ENCODE data around the gene DEAF1. TPM values are rescaled to one million over a fixed set of nuclear protein-coding genes. Genes with fewer than 3 reads are reported as not detected.
A peak's percentile ranks its signal among the peaks of the same experiment; 100 is the strongest.

Gene DEAF1
- total RNA-seq, 1 donor from 2014 or later = 48.9 TPM

- no peak overlapping the region for H3K4me2 ChIP-seq (ENCODE audit: low read length)
- Mint-ChIP-seq H3K4me3 (ENCODE audit: unreplicated experiment) (no peak overlapping the region), H3K36me3 (ENCODE audit: low read depth, unreplicated experiment) (peaks cover 8% of the 10 kb centered on the region), H3K27ac (ENCODE audit: unreplicated experiment) (peak overlapping the region; percentile 41), H3K27me3 (ENCODE audit: low read depth, unreplicated experiment) (no peaks in the 10 kb centered on the region), H3K4me1 (ENCODE audit: low read depth, unreplicated experiment) (no peaks in the 10 kb centered on the region), H3K9me3 (ENCODE audit: unreplicated experiment) (no peaks in the 10 kb centered on the region)
- H3K9ac ChIP-seq (ENCODE audit: low read length) = no peak overlapping the region
- no peak overlapping the region for H3K27ac ChIP-seq (ENCODE audit: low read depth, low read length)
- no peak for TF ChIP-seq EZH2 (IDR thresholded peaks at IDR 0.05; ENCODE audit: insufficient read depth, low read length)
- no peak for TF ChIP-seq CTCF (IDR thresholded peaks at IDR 0.05; ENCODE audit: insufficient read depth, low read depth, low read length)
- DNase-seq (ENCODE audit: low read depth) (no peak), FAIRE-seq (no peak)
- peaks cover 5% of the 10 kb centered on the region for H3K36me3 ChIP-seq (ENCODE audit: insufficient read depth, low read length)
- H3K4me1 ChIP-seq (ENCODE audit: insufficient read depth, low read length) = peaks cover 4% of the 10 kb centered on the region
- H4K20me1 ChIP-seq (ENCODE audit: insufficient read depth, low read length) = peaks cover 14% of the 10 kb centered on the region
- no peaks in the 10 kb centered on the region for H3K9me3 ChIP-seq (ENCODE audit: insufficient read depth, low read depth, low read length)
- no peak overlapping the region for H3K4me3 ChIP-seq (ENCODE audit: insufficient read depth, low read depth, low read length)
- no peaks in the 10 kb centered on the region for H3K79me2 ChIP-seq (ENCODE audit: insufficient read depth, low read length)
- H2AFZ ChIP-seq (ENCODE audit: low read depth, low read length) = no peak overlapping the region
- no peaks in the 10 kb centered on the region for H3K27me3 ChIP-seq (ENCODE audit: insufficient read depth, low read length)
Observed at GRCh38 chr11:645536-645935, 49.5 kb downstream of the DEAF1 start.

- H3K9me3 Mint-ChIP-seq (ENCODE audit: unreplicated experiment) = no peaks in the 10 kb centered on the region
- DNase-seq (ENCODE audit: low read depth) (no peak), FAIRE-seq (no peak)
- Histone ChIP-seq H4K20me1 (ENCODE audit: insufficient read depth, low read length) (peaks cover 17% of the 10 kb centered on the region), H3K4me1 (ENCODE audit: insufficient read depth, low read length) (peaks cover 6% of the 10 kb centered on the region), H3K79me2 (ENCODE audit: insufficient read depth, low read length) (no peaks in the 10 kb centered on the region), H3K4me3 (ENCODE audit: insufficient read depth, low read depth, low read length) (no peak overlapping the region), H3K27me3 (ENCODE audit: insufficient read depth, low read length) (no peaks in the 10 kb centered on the region), H3K9me3 (ENCODE audit: insufficient read depth, low read depth, low read length) (no peaks in the 10 kb centered on the region), H2AFZ (ENCODE audit: low read depth, low read length) (no peak overlapping the region), H3K36me3 (ENCODE audit: insufficient read depth, low read length) (no peaks in the 10 kb centered on the region), H3K9ac (ENCODE audit: low read length) (no peak overlapping the region), H3K27ac (ENCODE audit: low read depth, low read length) (no peak overlapping the region), H3K4me2 (ENCODE audit: low read length) (no peak overlapping the region)
- no peak for TF ChIP-seq CTCF (IDR thresholded peaks at IDR 0.05; ENCODE audit: insufficient read depth, low read depth, low read length)
- H3K27me3 Mint-ChIP-seq (ENCODE audit: low read depth, unreplicated experiment) = no peaks in the 10 kb centered on the region
- H3K36me3 Mint-ChIP-seq (ENCODE audit: low read depth, unreplicated experiment) = peaks cover 6% of the 10 kb centered on the region
- no peaks in the 10 kb centered on the region for H3K4me1 Mint-ChIP-seq (ENCODE audit: low read depth, unreplicated experiment)
- no peak overlapping the region for H3K27ac Mint-ChIP-seq (ENCODE audit: unreplicated experiment)
- H3K4me3 Mint-ChIP-seq (ENCODE audit: unreplicated experiment) = no peak overlapping the region
Observed at GRCh38 chr11:643849-644738, 50.9 kb downstream of the DEAF1 start.

GRCh38 chr11:643366-643765 is 51.7 kb downstream of the DEAF1 start:
- Histone ChIP-seq H3K27me3 (ENCODE audit: insufficient read depth, low read length) (peaks cover 2% of the 10 kb centered on the region), H3K4me2 (ENCODE audit: low read length) (no peak overlapping the region), H3K36me3 (ENCODE audit: insufficient read depth, low read length) (no peaks in the 10 kb centered on the region), H3K27ac (ENCODE audit: low read depth, low read length) (no peak overlapping the region), H3K9ac (ENCODE audit: low read length) (no peak overlapping the region), H3K79me2 (ENCODE audit: insufficient read depth, low read length) (no peaks in the 10 kb centered on the region), H3K4me3 (ENCODE audit: insufficient read depth, low read depth, low read length) (no peak overlapping the region), H4K20me1 (ENCODE audit: insufficient read depth, low read length) (peaks cover 24% of the 10 kb centered on the region), H2AFZ (ENCODE audit: low read depth, low read length) (no peak overlapping the region), H3K9me3 (ENCODE audit: insufficient read depth, low read depth, low read length) (no peaks in the 10 kb centered on the region), H3K4me1 (ENCODE audit: insufficient read depth, low read length) (peaks cover 8% of the 10 kb centered on the region)
- peaks cover 6% of the 10 kb centered on the region for H3K4me1 Mint-ChIP-seq (ENCODE audit: low read depth, unreplicated experiment)
- peaks cover 7% of the 10 kb centered on the region for H3K36me3 Mint-ChIP-seq (ENCODE audit: low read depth, unreplicated experiment)
- no peak for DNase-seq (ENCODE audit: low read depth)
- H3K9me3 Mint-ChIP-seq (ENCODE audit: unreplicated experiment) = no peaks in the 10 kb centered on the region
- no peak overlapping the region for H3K4me3 Mint-ChIP-seq (ENCODE audit: unreplicated experiment)
- H3K27me3 Mint-ChIP-seq (ENCODE audit: low read depth, unreplicated experiment) = no peaks in the 10 kb centered on the region
- TF ChIP-seq CTCF (IDR thresholded peaks at IDR 0.05; ENCODE audit: insufficient read depth, low read depth, low read length) (no peak), EZH2 (IDR thresholded peaks at IDR 0.05; ENCODE audit: insufficient read depth, low read length) (no peak)
- no peak for FAIRE-seq
- no peak overlapping the region for H3K27ac Mint-ChIP-seq (ENCODE audit: unreplicated experiment)

Data from astrocyte (in vitro differentiated cells and primary cell).